HG03095 (cell line): ENCODE data around the gene POU4F2.
"Not testable (repeated sequence)": the region's sequence is repeated elsewhere in the genome, so short reads cannot be mapped to it uniquely, and the experiment has no call there.

Experiments
- ATAC-seq: cut with Tn5 transposase; IDR thresholded peaks from one replicate; pipeline ENCODE4 v1.9.1; 2021; ENCODE audit warnings: moderate library complexity; ENCODE audit not compliant: unreplicated experiment

POU4F2 gene

GRCh38 chr4:146654687-146655520, 16.2 kb downstream of the POU4F2 start:
- no peak for ATAC-seq

- ATAC-seq, result no peak
Observed at GRCh38 chr4:146655521-146655856, 16.8 kb downstream of the POU4F2 start.

- no peak for ATAC-seq
Observed at GRCh38 chr4:146661367-146661766, 22.7 kb downstream of the POU4F2 start.

GRCh38 chr4:146663968-146664311, 25.2 kb downstream of the POU4F2 start:
- not testable (repeated sequence) for ATAC-seq

- no peak for ATAC-seq
Observed at GRCh38 chr4:146674829-146675570, 36.3 kb downstream of the POU4F2 start.
